Body of pancreas (tissue), 4 donors: Measurements from ENCODE around the gene CSF1R.

Experiments used
- CTCF ChIP-seq, 7 experiments: fragments of 450-650 bp in 4 of 7; fragments of 200-600 bp in 3 of 7; sonication (generic) in 3 of 7; IDR thresholded peaks; one replicate each; pipeline ENCODE4 v1.5.1; 2016 to 2019; ENCODE audit warnings: antibody characterized with exemption in 7 of 7
- POLR2A ChIP-seq, 3 donors: fragments of 450-650 bp; IDR thresholded peaks; one replicate each; pipeline ENCODE4 v1.6.1; 2016; ENCODE audit warnings: antibody characterized with exemption in 3 of 3, mild to moderate bottlenecking in 2 of 3

- TF ChIP-seq POLR2A (IDR thresholded peaks at IDR 0.05) (no peak), CTCF (IDR thresholded peaks at IDR 0.05) (no peak)
These were observed 28.5 kb upstream of the CSF1R start for GRCh38 chr5:150114773-150115408.
